NCI-H187 (cell line): ENCODE data around the gene SERINC3.
"Not testable (repeated sequence)": the region's sequence is repeated elsewhere in the genome, so short reads cannot be mapped to it uniquely, and the experiment has no call there.

Experiments used
- DNase-seq, 2 experiments: peaks; one replicate each; lab custom pipeline; 2025; lab: John Stamatoyannopoulos, UW

Gene SERINC3

DNA sequence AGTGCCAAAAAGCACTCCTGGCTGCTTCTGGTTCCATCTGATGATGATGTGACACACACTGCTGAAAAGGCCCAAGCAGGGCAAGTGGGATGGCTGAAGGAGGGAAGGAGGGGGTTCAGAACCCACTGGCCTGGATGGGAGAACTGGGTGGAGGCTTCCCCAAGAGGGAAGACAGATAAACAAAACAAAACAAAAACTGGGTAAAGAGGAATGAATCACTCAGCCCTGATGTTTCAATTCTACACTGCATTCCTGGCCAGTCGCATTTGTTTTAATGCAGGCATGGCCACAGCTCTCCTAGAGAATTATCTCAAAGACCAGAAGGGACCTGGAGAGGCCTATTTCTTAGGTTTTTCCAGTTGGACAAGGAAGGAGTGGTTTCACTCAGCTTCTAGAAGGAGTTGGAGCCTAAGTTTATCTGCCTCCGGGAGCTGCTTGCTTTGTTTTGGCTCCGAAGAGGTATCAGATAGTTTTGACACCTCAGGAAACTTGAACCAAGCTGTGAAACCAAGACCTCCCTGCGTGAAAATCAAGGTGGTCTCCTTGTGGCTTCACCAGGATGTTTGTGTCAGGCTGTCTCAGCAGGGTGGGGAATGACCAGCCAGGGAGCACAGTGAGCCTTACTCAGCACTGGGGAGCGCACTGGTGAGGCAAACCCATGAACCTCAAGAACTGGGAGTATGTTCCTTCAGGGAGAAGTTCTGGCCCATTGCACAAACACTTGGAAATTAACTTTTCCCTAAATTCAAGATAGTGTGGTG, 30.1 kb downstream of the SERINC3 start:
- DNase-seq: no peak

DNA sequence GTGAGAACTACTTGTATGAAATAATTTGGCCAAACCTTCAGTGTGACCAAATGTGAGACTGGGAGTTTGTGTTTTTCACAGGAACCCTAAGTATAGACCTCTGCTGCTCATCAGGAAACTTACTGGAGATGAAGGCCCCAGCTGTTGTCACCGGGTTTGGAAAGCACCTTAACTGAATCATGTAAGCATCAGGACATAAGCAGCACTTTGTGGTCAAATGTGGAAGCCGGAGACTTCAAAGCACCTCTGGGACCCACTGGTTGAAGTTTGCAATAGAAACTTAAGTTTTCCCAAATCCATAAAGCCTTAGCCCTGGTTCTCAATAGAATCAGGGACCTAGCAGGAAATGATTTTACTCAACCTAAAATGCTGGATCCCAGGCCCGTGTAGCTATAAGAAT, 31.9 kb downstream of the SERINC3 start:
- no peak for DNase-seq

DNA sequence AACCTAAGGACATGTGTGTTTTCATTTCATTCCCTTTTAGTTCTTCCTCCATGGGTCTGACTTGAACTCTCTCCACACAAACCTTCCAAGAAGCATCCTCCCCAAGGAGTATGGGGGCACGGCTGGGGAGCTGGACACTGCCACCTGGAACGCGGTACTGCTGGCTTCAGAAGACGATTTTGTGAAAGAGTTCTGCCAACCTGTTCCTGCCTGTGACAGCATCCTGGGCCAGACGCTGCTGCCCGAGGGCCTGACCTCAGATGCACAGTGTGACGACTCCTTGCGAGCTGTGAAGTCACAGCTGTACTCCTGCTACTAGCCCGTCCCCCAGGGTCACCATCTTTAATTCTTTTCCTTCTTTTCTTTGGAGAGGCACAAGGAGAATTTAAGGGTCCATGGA, 32.6 kb downstream of the SERINC3 start:
- DNase-seq: no peak

DNA sequence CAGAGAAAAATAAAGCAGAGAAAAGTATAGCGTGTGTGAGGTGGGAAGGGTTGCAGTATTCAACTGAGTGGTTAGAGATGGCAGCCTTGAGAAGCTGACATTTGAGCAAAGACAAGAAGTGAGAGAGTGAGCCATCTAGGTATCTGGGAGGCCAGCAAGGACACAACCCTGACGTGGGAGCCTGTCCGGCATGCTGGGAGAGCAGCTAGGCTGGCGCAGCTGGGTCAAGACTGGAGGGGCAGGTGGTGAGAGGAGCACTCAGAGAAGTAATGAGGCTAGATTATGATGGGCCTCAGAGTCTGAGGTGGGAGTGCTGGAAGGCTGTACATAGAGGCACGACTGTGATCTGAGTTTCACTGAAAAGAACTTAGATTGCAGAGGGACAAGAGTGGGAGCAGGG, 33.3 kb downstream of the SERINC3 start:
- no peak for DNase-seq

DNA sequence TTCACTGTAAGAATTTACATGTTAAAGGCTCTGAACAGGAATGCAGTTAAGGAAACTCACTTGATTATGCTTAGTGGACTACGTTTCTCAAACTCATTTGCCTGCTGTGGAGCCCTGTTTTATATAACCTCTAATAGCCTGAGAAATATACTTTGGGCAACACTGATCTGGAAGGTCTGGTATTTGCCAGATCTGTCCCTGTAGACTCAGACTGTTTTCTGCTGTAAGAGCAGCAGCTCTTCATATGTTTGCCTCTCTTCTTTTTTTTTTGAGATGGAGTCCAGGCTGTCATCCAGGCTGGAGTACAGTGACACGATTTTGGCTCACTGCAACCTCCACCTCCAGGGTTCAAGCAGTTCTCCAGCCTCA, 36.1 kb downstream of the SERINC3 start:
- no peak for DNase-seq

DNA sequence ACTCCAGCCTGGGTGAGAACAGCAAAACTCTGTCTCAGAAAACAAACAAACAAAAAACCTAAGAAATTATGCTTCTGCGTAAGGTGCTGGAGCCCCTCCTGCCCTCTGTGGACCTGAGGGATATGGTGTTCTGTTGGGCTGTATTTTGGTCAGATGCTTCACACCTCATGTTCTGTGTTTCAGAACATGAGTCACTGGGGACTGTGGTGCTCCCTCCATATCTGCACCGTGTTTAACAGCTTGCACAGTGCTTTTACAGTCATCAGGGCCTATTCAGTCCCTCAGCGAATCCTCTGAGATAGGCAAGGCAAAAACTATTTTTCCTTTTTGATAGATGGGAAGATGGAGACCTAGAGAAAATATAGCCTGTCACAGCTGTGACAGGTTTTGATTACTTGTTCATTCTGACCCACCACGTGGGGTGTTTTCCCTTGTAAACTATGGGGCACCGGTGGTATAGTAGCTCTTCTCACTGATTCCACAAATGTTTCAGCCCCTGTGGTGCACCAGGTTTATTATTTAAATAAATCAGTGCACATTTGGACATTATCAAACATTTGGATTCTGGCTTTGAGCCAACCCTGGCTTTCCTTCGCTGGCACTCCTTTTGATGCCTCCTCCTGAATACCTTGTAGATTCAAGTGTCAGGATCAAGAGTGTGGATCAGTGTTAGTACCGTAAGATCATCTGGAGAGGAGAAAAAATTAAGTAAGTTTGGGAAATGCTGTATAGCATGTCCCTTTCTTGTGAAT, 36.6 kb downstream of the SERINC3 start:
- no peak for DNase-seq

DNA sequence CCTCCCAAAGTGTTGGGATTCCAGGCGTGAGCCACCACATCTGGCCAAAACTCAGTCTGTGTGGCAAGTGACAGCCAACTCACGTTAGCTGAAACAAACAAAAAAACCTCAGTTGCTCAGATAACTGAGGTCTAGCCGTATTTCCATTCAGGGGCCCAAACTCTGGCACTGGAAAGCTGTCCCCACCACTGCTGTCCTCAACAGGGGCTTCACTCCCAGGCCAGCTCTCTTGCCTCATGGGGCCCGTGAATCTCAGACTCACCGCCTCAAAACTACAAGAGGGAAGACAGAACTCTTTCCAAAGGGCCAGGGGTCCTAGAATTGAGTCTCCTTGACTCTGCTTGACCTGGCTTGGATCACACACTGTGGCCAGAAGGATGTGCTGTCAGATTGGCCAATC, 38.8 kb downstream of the SERINC3 start:
- no peak for DNase-seq

DNA sequence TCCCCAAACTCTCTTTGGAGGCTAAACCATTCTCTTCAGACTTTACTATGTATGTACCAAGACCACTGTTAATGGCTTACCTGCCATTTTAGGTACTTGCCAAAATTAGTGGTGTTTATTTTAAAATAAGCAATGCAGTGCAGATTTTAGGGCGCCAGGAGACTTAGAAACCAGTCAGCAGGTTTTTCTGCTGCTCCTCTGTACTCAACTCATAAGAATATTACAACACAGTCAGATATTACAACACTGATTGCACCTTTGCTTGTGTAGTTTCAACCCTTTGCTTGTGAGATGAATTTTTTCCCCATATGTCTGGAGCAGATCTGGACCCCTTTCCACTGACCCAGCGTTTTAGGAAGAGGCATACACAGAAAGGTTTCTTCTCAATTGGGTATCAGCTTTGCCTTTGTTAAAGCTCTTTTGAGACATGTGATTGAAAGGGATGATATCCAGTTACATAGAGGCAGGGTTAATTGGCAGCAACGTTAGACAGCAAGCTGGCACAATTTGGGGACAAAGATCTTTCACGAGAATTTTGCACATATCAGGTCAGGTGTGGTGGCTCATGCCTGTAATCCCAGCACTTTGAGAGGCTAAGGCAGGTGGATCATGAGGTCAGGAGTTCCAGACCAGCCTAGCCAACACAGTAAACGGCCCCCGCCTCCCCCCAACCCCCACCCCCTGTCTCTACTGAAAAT, 40.0 kb downstream of the SERINC3 start:
- DNase-seq: no peak

DNA sequence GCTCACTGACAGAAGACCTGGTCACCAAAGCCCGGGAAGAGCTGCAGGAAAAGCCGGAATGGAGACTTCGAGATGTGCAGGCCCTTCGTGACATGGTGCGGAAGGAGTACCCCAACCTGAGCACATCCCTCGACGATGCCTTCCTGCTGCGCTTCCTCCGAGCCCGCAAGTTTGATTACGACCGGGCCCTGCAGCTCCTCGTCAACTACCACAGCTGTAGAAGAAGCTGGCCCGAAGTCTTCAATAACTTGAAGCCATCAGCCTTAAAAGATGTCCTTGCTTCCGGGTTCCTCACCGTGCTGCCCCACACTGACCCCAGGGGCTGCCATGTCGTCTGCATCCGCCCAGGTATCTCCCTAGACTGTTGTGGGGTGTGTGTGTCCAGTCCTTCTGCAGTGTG, 41.8 kb downstream of the SERINC3 start:
- DNase-seq: no peak

DNA sequence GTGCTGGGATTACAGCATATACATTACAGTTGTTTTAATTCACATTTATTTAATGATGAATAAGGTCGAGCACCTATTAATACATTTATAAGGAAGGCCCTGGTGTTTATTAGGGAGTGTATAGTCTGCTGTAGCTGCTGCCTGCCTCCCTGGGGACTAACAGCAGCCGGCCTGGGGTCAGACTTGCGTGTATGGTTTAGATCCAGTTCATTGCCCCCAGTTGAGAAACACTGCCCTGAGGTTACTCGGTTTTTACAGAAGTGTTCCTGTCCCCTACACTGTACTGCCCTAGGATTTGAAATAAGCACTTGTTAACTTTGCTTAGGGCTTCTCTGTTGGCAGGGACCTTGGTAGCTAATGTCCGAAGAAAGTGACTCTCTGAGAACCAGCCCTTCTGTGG, 42.2 kb downstream of the SERINC3 start:
- no peak for DNase-seq

DNA sequence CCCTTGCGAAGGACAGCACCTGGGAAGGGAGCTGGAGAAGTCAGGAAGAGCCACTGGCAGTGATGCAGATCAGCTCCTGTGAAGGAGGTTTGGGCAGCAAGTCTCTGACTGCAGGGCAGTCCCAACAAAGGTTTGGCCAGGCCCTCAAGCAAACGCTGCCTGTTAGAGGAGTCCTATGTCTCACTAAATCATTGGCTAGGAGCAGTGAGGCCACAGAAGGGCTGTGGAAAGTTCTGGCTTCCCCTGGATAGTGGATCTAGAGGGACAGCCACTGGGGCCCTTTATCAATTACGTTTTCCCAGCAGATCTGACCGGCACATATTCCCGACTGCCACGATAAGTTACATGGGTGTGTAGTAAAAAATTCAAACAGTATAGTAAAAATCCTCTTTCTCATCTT, 43.7 kb downstream of the SERINC3 start:
- no peak for DNase-seq

DNA sequence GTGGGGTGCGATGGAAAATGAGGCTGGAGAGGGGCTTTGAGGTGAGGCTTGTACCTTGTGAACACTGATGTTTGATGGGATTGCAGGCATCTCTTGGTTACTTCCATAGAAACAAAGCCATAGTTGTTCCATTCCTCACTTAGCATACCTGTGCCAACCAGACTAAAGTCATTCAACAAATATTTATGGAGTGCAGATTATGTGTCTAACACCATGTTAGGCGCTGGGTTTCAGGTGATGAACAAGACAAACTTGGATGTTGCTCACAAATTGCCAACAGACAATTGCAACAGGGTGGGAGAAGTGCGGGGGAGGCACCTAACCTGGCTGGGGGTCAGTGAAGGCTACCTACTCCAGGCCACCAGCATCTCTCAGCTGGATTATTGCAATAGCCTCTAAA, 44.7 kb downstream of the SERINC3 start:
- DNase-seq: no peak

DNA sequence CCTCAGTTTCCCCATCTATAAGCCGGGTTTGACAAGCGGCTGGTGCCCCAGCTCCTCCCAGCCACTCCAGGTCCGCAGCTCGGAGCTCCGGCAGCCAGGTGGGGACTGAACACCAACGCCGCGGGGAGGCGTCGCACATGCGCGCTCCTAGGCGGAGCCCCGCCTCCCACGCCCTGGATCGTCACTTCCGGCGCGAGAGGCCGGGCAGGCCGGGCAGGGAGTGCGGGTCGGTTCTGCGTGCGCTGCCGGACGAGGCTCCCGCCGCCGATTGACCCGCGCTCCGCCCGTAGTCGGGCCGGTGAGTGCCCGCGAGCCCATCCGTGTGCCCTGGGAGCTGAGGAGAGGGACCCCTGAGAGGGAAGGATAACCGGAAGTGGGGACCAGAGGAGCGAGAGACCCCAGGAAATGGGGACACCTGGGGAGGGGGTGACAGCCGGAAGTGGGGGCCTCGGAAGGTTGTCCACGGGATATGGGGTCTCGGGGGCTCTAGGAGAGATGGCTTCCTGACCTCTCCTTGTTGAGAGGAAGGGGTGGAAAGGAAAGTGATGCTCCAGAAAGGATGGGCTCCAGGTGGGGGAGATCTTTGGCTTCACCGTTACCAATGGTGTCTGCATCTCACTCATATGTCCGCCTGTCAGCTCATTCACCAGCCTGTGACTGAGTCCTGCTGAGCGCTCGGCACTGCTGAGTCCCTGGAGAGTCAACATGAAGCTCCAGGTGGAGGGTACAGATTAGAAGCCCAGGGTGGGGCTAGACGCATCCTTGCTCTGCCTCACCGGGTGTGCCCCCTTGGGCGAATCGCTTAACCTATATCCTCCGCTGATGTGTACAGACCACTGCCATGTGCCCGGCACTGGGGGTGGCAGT, 45.9 kb downstream of the SERINC3 start, which contains the start of gene TTPAL:
TTPAL (plus strand) TSS at position 181 of the 867 bp plus-strand sequence. CDS start 4,126 bp downstream, outside the sequence.
- DNase-seq: peak; percentile 70 to 71

DNA sequence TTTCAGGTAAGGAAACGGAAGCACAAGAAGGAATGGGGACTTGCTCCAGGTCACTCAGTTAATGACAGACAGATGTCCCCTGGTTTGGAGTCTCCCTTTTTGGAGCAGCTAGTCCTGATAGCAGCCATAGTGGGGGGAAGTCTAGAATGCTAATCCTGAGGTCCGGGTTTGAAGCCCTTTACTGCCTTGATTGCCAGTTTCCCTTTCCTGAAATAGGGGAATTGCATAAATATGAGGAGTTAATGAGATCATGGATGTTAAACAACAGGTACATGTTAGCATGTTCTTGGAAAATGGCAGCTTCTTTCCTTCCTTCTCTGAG, 46.5 kb downstream of the SERINC3 start:
- no peak for DNase-seq

DNA sequence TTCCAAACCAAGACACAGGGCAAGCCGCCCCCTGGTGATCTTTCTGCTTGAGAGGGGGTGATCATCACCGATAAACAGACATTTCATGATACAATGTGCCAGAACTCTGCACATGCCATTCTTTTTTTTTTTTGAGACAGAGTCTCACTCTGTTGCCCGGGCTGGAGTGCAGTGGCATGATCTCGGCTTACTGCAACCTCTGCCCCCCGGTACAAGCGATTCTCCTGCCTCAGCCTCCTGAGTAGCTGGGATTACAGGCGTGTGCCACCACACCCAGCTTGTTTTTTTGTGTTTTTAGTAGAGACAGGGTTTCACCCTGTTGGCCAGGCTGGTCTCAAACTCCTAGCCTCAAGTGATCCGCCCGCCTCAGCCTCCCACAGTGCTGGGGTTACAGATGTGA, 49.6 kb downstream of the SERINC3 start:
- DNase-seq: not testable (repeated sequence)

DNA sequence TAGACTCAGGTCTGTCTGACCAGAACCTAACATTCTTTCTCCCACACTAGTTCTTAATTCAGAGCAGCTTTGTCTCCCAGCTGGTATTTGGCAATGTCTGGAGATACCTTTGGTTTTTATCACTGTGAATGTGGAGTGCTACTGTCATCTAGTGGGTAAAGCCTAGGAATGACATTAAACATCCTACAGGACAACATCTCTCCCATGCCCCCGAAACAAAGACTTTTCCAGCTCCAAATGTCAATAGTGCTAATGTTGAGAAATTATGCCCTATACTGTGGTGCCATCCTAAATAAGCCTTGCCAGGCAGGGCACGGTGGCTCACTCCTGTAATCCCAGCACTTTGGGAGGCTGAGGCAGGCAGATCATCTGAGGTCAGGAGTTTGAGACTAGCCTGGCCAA, 50.4 kb downstream of the SERINC3 start:
- no peak for DNase-seq

DNA sequence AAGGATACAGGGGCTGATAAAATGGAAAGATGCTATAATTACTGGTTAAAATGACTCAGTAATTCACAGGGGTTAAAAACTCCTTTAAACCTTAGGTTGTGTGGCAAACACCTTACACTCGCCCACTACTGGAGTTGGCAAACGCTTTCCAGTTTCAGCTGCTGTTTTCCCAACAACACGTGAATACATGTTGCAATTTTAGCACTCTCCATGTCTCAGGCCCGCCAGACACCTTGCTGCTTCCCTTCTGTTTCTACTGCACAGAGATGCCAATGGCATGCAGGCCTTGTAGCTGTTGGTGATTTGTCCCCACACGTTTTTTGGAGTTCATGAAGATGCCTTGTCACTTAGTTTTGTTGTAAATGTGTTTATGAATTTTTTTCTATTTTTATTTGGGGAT, 51.5 kb downstream of the SERINC3 start:
- no peak for DNase-seq

DNA sequence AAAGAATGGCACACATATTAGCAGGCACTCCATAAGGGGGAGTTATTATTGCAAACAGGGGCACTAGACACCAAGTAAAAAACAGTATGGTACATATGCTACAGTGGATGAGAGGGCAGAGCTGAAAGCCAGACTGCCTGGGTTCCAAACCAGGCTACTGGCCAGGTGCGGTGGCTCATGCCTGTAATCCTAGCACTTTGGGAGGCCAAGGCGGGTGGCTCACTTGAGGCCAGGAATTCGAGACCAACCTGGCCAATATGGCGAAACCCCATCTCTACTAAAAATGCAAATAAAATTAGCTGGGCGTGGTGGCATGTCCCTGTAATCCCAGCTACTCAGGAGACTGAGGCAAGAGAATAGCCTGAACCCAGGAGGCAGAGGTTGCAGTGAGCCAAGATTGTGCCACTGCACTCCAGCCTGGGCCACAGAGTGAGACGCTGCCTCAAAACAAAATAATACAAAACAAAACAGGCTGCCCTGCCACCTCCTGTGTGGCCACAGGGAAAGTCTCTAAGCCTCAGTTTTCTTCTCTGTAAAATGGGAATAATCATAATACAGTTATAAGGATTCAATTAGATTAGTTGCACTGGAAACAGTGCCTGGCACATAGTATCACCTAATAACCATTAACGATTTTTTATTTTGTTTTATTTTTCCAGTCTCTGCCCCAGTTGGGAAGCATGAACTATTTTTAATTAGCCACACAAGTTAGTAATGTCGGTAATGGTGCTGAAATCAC, 53.7 kb downstream of the SERINC3 start:
- no peak for DNase-seq

DNA sequence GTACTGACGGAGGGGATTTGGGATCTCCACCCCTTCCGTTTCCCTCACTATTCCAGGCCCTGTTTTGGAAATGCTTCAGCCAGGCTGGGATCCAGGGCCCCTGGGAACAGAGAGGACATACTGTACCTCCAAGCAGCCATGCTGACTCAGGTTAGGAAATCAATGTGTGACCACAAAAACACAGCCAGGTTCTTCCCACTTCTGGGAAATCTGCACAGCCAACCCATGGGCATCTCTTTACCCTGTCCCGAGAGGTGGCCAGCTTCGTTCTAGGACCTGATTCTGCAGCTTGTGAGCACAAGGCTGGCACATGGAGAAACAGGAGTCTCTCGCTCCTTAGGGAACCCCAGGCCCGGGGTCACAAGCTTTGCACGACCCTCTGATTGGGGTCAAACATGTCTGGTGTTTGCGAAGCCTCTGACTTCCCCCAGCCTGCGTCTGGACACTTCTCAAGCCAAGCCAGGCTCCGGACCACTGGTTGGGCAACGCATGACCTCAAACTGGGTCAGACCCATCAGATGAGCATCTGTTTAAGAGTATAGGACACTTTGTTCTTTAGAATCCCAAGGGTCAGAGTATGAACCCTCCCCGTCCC, 54.5 kb downstream of the SERINC3 start:
- DNase-seq: no peak

DNA sequence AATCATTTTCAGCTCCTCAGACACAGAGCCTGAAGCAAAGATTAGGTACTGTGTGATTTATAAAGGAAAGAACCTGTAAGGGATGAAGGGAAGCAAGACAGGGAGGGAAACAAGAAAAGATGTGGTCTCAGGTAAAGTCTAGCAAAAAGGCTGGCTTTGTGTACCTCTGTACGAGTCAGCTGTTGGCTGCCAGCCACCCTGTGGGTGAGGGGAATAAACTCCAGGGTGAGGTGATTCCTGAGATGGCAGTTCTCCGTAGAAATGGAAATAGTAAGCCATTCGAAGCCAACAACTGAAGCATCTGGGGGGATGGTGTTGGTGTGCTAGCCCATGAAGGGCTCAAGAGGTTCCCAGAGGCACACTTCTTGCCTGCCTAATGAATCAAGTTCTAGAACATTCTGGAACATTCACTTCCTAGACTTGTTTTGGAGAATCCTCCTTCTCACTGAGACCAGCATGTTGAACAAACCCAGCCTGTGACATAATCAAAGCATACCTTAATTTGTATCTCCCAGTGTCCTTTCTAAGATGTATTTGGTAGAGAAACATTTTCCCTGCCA, 56.8 kb downstream of the SERINC3 start:
- DNase-seq: no peak

DNA sequence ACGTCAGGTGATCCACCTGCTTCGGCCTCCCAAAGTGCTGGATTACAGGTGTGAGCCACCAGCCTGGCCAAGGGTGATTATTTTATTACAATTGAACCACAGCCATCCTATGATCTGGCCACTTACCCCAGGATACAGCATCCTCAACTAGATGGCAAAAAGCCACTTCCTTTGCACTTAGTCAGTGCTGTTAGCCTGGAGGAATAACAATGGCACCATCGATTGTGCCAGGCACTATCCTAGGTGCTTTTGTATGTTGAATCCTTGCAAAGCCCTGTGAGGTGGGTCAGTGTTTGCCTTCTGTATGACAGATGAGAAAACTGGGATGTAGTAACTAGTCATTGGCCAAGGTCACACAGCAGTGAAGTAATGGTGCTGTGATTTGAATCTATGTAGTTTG, 57.4 kb downstream of the SERINC3 start:
- no peak for DNase-seq
